ENCODE data around the gene BRD7. TPM values are rescaled to one million over a fixed set of nuclear protein-coding genes. Genes with fewer than 3 reads are reported as not detected.

The BRD7 gene
- total RNA-seq, 4 donors from 2014 or later, result 53.1 to 62.0 (median 56.2) TPM

DNA sequence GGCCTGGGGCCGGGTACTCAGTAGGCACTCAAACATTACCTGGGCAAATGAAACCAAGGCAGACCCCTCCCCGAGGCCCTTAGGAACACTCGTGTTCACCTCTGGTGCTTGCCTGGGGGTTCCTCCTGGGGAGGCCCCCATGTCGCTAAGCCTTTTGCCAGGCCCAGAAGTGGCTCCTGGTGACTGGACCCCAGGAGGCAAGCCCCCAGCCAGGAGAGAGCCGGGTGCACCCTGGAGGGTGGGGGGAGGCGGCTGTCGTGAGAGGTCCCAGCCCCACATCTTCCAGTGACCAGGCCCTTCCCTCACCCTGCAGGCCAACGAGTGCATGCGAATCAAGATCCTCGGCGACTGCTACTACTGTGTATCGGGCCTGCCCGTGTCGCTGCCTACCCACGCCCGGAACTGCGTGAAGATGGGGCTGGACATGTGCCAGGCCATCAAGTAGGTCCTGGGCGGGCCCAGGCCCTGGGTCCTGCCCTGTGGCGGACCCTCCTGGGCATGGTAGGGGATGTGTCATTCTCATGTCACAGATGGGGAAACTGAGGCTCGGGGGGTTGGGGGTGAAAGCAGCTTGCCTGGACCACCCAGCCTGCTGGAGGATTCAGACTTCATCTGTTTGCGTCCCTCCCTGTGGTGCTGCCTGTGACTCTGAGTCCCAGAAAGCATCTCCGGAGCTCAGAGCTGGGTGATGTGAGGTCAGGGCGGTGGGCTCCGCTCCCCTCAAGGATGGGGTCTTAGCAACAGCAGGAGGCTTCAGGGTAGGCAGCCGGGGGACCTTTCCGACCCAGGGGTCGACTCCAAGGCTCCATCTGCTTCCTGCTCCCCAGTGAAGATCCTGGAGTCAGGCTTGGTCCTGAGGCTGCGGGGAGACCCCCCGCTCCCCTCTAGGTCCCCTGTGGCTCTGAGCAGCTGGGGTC is 69.9 kb downstream of the BRD7 start:
- 97% methylated on average over 10 of the region's 29 CpGs for WGBS
- H3K36me3 ChIP-seq, result peaks cover 21% of the 10 kb centered on the region
- H3K9me3 ChIP-seq, result no peaks in the 10 kb centered on the region
- H3K27me3 ChIP-seq, result no peaks in the 10 kb centered on the region
- H3K4me1 ChIP-seq, result no peaks in the 10 kb centered on the region
- H3K27ac ChIP-seq, result no peak overlapping the region
- DNase-seq (ENCODE audit: low spot score in 2 of 2), result peak; percentile 54 to 70
- TF ChIP-seq EP300 (IDR thresholded peaks at IDR 0.05) (no peak), POLR2AphosphoS5 (IDR thresholded peaks at IDR 0.05) (no peak), POLR2A (IDR thresholded peaks at IDR 0.05) (no peak)
- TF ChIP-seq, protein P1, sequence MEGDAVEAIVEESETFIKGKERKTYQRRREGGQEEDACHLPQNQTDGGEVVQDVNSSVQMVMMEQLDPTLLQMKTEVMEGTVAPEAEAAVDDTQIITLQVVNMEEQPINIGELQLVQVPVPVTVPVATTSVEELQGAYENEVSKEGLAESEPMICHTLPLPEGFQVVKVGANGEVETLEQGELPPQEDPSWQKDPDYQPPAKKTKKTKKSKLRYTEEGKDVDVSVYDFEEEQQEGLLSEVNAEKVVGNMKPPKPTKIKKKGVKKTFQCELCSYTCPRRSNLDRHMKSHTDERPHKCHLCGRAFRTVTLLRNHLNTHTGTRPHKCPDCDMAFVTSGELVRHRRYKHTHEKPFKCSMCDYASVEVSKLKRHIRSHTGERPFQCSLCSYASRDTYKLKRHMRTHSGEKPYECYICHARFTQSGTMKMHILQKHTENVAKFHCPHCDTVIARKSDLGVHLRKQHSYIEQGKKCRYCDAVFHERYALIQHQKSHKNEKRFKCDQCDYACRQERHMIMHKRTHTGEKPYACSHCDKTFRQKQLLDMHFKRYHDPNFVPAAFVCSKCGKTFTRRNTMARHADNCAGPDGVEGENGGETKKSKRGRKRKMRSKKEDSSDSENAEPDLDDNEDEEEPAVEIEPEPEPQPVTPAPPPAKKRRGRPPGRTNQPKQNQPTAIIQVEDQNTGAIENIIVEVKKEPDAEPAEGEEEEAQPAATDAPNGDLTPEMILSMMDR (IDR thresholded peaks at IDR 0.05), result no peak
- H3K4me3 ChIP-seq, result no peak overlapping the region

DNA sequence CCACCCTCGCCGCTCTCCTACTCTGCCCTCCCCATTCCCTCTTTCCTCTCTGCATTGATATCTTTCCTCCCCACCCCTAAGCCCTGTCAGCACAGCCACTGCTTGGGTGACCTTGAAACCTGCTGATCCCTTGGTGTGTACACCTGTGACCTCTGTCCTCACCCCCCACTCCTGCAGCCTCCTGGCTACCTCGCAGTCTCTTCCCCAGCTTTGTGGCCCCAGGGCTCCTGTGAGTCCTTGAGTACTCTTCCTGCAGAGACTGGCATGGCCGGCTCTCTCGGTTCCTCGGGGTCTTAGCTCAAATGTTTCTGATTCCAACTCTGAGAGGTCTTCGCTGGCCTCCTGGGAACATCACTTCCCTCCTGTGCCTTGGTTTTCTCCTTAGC is 70.7 kb downstream of the BRD7 start:
- no peaks in the 10 kb centered on the region for H3K9me3 ChIP-seq
- peaks cover 25% of the 10 kb centered on the region for H3K36me3 ChIP-seq
- TF ChIP-seq POLR2A (IDR thresholded peaks at IDR 0.05), result no peak
- TF ChIP-seq POLR2AphosphoS5 (IDR thresholded peaks at IDR 0.05), result no peak
- TF ChIP-seq EP300 (IDR thresholded peaks at IDR 0.05), result no peak
- TF ChIP-seq, protein P1 (IDR thresholded peaks at IDR 0.05), result no peak
- H3K4me1 ChIP-seq, result no peaks in the 10 kb centered on the region
- H3K27ac ChIP-seq, result no peak overlapping the region
- 93% methylated on average over 7 of the region's 7 CpGs for WGBS
- H3K4me3 ChIP-seq, result no peak overlapping the region
- peak; percentile 29 to 33 for DNase-seq (ENCODE audit: low spot score in 2 of 2)
- H3K27me3 ChIP-seq, result no peaks in the 10 kb centered on the region

DNA sequence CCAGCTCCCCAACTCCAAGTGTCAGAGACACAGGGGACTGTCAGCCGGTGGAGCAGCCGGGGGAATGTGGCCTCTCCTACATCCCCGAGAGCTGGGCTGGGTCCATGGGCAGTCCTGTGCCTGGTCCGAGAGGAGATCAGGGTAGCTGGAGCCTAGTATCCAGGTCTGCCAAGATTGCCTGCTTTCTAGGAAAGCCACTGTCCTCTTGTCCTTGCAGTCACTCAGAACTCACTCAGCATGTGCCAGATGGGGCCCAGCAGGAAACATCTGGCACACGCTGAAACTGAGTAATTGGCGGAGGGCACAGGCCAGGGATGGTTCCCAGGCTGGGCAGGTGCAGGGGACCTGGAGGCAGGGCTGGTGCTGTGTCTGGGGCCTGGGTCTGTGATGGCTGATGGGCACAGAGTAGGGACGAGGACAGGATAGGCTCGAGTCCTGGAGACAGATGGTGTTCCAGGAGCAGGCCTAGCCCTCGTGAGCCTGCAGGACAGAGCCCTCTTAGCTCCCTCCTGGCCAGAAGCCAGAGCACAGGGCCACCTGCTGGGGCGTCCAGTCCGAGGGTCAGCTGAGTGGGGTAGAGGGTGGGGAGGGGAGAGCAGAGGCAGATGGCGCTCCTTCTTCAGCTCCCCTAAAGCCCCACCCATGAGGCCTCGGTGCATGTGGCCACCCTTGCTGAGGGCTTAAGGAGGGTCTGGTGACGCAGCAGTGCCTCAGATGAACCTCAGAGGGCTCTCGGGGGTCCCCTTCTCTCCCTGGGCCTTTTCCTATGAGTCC is 71.3 kb downstream of the BRD7 start:
- Histone ChIP-seq H3K9me3 (no peaks in the 10 kb centered on the region), H3K27ac (no peak overlapping the region), H3K4me1 (no peaks in the 10 kb centered on the region), H3K36me3 (peaks cover 31% of the 10 kb centered on the region), H3K27me3 (no peaks in the 10 kb centered on the region), H3K4me3 (no peak overlapping the region)
- no peak for TF ChIP-seq POLR2A (IDR thresholded peaks at IDR 0.05)
- TF ChIP-seq, protein P1 (IDR thresholded peaks at IDR 0.05), result no peak
- no peak for TF ChIP-seq POLR2AphosphoS5 (IDR thresholded peaks at IDR 0.05)
- no peak for TF ChIP-seq EP300 (IDR thresholded peaks at IDR 0.05)
- WGBS, result 75% methylated on average over 5 of the region's 15 CpGs
- DNase-seq (ENCODE audit: low spot score in 2 of 2), result peak; percentile 45 to 56

DNA sequence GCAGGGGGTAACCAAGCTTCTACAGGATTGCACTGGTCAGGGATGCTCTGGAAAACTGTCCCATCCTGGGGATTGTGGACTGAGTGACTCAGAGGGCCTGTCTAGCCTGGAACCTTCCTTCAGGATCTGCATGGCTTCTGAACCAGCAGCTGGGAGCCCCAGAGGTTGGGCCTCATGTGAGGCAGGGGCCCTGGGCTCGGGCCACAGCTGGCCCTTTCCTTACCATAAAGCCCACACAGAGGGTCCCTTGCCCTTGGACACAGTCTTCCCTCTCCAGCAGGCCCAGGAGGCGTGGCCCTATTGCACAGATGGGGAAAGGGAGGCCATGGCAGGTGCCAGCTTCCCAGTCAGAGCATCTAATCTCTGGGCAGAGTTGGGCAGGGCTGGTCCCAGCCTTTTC is 72.0 kb downstream of the BRD7 start:
- WGBS, result 100% methylated on average over 1 of the region's 2 CpGs
- Histone ChIP-seq H3K4me3 (no peak overlapping the region), H3K9me3 (no peaks in the 10 kb centered on the region), H3K27me3 (no peaks in the 10 kb centered on the region), H3K4me1 (no peaks in the 10 kb centered on the region), H3K27ac (no peak overlapping the region), H3K36me3 (peaks cover 31% of the 10 kb centered on the region)
- DNase-seq (ENCODE audit: low spot score in 2 of 2), result peak; percentile 45 to 61
- no peak for TF ChIP-seq POLR2A (IDR thresholded peaks at IDR 0.05)
- TF ChIP-seq, protein P1 (IDR thresholded peaks at IDR 0.05), result no peak
- no peak for TF ChIP-seq POLR2AphosphoS5 (IDR thresholded peaks at IDR 0.05)
